ENCODE measurements around the gene R3HDM2.

R3HDM2 gene

GRCh38 chr12:57216014-57216911, 214.6 kb downstream of the R3HDM2 start, which contains the start of gene NXPH4:
NXPH4 (plus strand) TSS chr12:57216794; CDS start chr12:57216970, 176 bp downstream.
- DNase-seq (ENCODE audit: low read depth), result peak; percentile 35

GRCh38 chr12:57215668-57216013, 215.2 kb downstream of the R3HDM2 start:
- peak; percentile 42 for DNase-seq (ENCODE audit: low read depth)

DNA sequence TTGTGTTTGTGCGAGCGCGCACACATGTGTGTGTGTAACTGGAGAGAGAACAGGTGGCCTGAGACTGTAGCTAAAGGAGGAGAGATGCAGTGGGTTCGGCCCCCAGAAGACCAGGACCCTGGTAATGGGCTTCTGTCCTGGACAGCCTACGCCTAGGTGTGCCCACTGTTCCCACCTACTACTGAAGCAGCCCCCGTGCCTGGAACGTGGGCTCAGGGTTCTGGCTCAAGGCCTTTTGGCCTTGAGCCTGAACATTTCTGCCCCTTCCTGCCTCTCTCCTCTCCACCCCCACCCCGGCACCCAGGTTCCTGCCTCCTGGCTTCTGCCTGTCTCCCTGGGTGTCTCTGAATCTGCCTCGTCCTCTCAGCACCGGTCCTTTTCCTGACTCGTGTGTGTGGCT, 215.8 kb downstream of the R3HDM2 start:
- DNase-seq (ENCODE audit: low read depth), result no peak

DNA sequence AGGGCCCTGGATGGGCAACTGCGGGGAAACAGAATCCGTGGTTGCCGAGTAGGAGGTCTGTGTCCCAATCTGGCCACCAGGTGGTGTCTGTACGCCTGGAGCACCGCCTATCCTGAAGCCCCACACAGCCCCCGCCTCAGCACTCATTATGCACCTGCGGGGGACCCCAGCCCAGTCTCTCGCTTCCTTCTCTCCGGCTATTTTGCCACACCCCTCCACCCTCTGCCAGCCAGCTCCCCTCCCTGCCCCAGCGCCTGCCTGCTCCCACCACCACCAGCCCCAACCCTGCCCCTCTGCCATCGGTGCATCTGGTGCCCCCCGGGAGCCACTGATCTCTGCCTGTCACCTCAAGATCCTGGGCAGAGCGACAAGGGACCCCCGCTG, 216.5 kb downstream of the R3HDM2 start:
- DNase-seq (ENCODE audit: low read depth), result peak; percentile 75

- DNase-seq (ENCODE audit: low read depth), result no peak
These were observed 217.0 kb downstream of the R3HDM2 start for GRCh38 chr12:57213763-57214397.

- DNase-seq (ENCODE audit: low read depth), result peak; percentile 85
These were observed 217.7 kb downstream of the R3HDM2 start for GRCh38 chr12:57213058-57213715.

DNA sequence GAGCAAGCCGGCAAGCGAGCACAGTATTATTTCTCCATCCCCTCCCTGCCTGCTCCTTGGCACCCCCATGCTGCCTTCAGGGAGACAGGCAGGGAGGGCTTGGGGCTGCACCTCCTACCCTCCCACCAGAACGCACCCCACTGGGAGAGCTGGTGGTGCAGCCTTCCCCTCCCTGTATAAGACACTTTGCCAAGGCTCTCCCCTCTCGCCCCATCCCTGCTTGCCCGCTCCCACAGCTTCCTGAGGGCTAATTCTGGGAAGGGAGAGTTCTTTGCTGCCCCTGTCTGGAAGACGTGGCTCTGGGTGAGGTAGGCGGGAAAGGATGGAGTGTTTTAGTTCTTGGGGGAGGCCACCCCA, 218.2 kb downstream of the R3HDM2 start:
- DNase-seq (ENCODE audit: low read depth), result no peak

DNA sequence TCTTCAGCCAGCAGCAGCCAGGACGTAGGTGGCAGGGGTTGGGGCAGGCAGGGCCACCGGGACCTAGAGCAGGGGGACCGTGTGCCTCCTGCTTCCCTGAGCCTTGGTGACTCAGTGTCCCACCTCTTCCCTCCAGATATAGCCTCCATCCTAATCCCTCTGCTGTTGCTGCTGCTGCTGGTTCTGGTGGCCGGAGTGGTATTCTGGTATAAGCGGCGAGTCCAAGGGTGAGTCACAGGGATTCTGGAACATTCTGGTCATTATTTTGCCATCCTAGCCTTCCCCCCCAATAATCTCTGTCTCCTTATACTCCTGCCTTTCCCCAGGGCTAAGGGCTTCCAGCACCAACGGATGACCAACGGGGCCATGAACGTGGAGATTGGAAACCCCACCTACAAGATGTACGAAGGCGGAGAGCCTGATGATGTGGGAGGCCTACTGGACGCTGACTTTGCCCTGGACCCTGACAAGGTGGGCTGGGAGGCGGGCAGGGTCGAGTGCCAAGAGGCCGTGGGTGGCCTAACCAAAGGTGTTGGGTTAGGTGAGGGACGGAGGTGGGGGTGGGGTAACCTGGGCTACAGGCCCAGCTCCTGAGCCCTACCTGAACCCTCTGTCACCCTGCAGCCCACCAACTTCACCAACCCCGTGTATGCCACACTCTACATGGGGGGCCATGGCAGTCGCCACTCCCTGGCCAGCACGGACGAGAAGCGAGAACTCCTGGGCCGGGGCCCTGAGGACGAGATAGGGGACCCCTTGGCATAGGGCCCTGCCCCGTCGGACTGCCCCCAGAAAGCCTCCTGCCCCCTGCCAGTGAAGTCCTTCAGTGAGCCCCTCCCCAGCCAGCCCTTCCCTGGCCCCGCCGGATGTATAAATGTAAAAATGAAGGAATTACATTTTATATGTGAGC, 218.8 kb downstream of the R3HDM2 start:
- no peak for DNase-seq (ENCODE audit: low read depth)

DNA sequence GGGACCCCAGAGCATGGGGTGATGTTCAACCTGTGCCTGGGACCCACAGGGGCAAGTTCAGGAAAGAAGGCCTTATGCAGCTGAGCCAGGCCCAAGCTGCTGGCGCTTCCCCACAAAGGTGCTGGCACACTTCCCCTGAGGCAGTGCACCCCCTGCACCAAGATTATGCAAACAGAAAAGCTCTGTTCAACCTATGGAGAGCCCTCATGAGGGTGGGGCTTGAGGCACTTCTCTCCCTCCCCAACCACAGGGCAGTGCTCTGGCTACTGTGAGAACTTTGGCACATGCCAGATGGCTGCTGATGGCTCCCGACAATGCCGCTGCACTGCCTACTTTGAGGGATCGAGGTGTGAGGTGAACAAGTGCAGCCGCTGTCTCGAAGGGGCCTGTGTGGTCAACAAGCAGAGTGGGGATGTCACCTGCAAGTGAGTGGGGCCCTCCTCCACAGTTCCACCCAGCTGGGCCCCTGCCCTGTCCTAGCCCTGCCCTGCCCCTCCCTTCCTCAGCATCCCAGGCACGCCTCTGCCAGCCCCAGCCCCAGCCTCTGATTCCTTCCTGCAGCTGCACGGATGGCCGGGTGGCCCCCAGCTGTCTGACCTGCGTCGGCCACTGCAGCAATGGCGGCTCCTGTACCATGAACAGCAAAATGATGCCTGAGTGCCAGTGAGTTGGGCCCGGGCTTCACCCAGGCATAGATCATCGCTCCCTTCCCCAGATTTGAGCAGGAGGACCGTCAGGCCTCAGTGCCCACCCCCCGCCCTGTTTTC, 219.7 kb downstream of the R3HDM2 start:
- no peak for DNase-seq (ENCODE audit: low read depth)

DNA sequence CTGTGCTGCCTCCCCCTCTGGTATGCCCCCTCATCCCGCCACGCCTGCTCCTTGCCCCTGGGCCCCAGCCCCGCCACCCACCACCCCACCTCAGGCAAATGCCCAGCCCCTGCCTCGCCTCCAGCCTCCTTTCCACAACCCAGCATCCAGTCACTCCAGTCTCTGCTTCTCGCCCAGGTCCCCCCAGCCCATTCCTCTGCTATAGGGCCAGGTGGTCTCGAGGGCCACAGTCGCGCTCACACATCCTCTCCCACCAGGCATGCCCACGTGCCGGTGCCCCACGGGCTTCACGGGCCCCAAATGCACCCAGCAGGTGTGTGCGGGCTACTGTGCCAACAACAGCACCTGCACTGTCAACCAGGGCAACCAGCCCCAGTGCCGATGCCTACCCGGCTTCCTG, 220.4 kb downstream of the R3HDM2 start:
- no peak for DNase-seq (ENCODE audit: low read depth)

DNA sequence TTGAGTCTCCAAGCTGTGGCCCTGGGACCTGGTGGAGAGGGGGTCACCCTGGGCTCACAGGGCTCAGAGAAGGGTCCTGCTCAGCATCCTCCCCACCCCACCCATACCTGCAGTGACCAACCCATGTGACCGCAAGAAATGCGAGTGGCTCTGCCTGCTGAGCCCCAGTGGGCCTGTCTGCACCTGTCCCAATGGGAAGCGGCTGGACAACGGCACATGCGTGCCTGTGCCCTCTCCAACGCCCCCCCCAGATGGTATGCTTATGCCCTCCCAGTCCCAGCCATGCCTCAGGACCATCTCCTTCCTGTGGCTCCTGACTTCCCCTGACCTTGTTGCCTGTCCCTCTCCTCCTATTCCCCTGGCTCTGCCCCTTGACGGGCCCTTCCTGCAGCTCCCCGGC, 220.9 kb downstream of the R3HDM2 start:
- DNase-seq (ENCODE audit: low read depth), result no peak

- DNase-seq (ENCODE audit: low read depth), result no peak
These were observed 222.1 kb downstream of the R3HDM2 start for GRCh38 chr12:57208631-57209282.

- no peak for DNase-seq (ENCODE audit: low read depth)
These were observed 222.9 kb downstream of the R3HDM2 start for GRCh38 chr12:57207731-57208630.

- no peak for DNase-seq (ENCODE audit: low read depth)
These were observed 224.9 kb downstream of the R3HDM2 start for GRCh38 chr12:57205931-57206330.

DNA sequence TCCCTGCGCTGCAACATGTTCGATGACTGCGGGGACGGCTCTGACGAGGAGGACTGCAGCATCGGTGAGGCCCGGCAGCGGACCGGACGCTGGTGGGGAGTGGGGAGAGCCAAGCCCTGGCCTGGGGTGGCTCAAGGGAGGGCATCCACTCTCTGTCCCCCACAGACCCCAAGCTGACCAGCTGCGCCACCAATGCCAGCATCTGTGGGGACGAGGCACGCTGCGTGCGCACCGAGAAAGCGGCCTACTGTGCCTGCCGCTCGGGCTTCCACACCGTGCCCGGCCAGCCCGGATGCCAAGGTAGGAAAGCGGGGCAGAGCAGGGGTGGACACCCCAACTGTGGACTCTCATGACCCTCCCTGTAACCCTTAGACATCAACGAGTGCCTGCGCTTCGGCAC, 225.7 kb downstream of the R3HDM2 start:
- DNase-seq (ENCODE audit: low read depth), result no peak

DNA sequence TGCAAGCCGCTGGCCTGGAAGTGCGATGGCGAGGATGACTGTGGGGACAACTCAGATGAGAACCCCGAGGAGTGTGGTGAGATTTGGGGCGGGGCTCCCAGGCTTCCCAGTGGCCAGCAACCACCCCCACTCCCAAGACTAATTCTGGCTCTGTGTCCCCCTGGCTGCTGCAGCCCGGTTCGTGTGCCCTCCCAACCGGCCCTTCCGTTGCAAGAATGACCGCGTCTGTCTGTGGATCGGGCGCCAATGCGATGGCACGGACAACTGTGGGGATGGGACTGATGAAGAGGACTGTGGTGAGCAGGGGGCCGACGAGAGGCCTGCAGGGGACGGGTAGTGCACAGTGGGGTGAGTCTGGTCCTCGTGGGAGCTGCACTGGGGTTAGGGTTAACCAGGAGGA, 226.4 kb downstream of the R3HDM2 start:
- DNase-seq (ENCODE audit: low read depth), result no peak

GRCh38 chr12:57203791-57204190, 227.1 kb downstream of the R3HDM2 start:
- DNase-seq (ENCODE audit: low read depth), result no peak
